SHP77 treated with DMSO at 0.1 percent for 48 hours (cell line): ENCODE results near the gene MINDY4.

Experiments used
- DNase-seq: peaks from one replicate; lab custom pipeline; 2025; lab: John Stamatoyannopoulos, UW

The MINDY4 gene

GRCh38 chr7:30771174-30771879 is at the start of gene MINDY4:
MINDY4 (plus strand) TSS chr7:30771417; CDS start chr7:30771494, 77 bp downstream.
- no peak for DNase-seq

GRCh38 chr7:30722187-30722586 is 49.0 kb upstream of the MINDY4 start:
- DNase-seq: no peak

GRCh38 chr7:30722671-30723070 is 48.5 kb upstream of the MINDY4 start:
- no peak for DNase-seq

- no peak for DNase-seq
These were observed 47.4 kb upstream of the MINDY4 start for GRCh38 chr7:30723776-30724175.

GRCh38 chr7:30726296-30727006 is 44.8 kb upstream of the MINDY4 start:
- DNase-seq: no peak

- DNase-seq: no peak
These were observed 43.9 kb upstream of the MINDY4 start for GRCh38 chr7:30727061-30727945.

- DNase-seq: no peak
These were observed 42.6 kb upstream of the MINDY4 start for GRCh38 chr7:30728591-30729100.

GRCh38 chr7:30729642-30730041 is 41.6 kb upstream of the MINDY4 start:
- no peak for DNase-seq

GRCh38 chr7:30730097-30730496 is 41.1 kb upstream of the MINDY4 start:
- DNase-seq: no peak

GRCh38 chr7:30730996-30731395 is 40.2 kb upstream of the MINDY4 start:
- DNase-seq: no peak

GRCh38 chr7:30731581-30731980 is 39.6 kb upstream of the MINDY4 start:
- no peak for DNase-seq

GRCh38 chr7:30732606-30733005 is 38.6 kb upstream of the MINDY4 start:
- DNase-seq: no peak

- no peak for DNase-seq
These were observed 38.0 kb upstream of the MINDY4 start for GRCh38 chr7:30733216-30733615.

GRCh38 chr7:30733691-30734090 is 37.5 kb upstream of the MINDY4 start:
- DNase-seq: no peak

GRCh38 chr7:30734497-30734896 is 36.7 kb upstream of the MINDY4 start:
- DNase-seq: no peak

GRCh38 chr7:30735631-30736030 is 35.6 kb upstream of the MINDY4 start:
- no peak for DNase-seq

GRCh38 chr7:30736291-30736690 is 34.9 kb upstream of the MINDY4 start:
- no peak for DNase-seq

GRCh38 chr7:30738026-30738915 is 32.9 kb upstream of the MINDY4 start:
- no peak for DNase-seq

- DNase-seq: no peak
These were observed 31.5 kb upstream of the MINDY4 start for GRCh38 chr7:30739691-30740090.

- DNase-seq: peak; percentile 47
These were observed 30.6 kb upstream of the MINDY4 start for GRCh38 chr7:30740417-30741181.

- no peak for DNase-seq
These were observed 29.9 kb upstream of the MINDY4 start for GRCh38 chr7:30741289-30741688.
